UCSD-AML1 (cell line): ENCODE results near the gene GALNT3.

Source experiments
- DNase-seq: peaks from one replicate; lab custom pipeline; 2025; ENCODE audit not compliant: unreplicated experiment; lab: John Stamatoyannopoulos, UW

Gene GALNT3

GRCh38 chr2:165793779-165794535 is at the start of gene GALNT3:
Gene GALNT3 (minus strand): TSS chr2:165794247. CDS start chr2:165770700, 23,547 bp downstream.
- no peak for DNase-seq

- DNase-seq: no peak
Observed at GRCh38 chr2:165843351-165843750, 49.3 kb upstream of the GALNT3 start.

GRCh38 chr2:165840333-165840958 is 46.4 kb upstream of the GALNT3 start:
- no peak for DNase-seq

- no peak for DNase-seq
Observed at GRCh38 chr2:165839610-165840009, 45.6 kb upstream of the GALNT3 start.

DNA sequence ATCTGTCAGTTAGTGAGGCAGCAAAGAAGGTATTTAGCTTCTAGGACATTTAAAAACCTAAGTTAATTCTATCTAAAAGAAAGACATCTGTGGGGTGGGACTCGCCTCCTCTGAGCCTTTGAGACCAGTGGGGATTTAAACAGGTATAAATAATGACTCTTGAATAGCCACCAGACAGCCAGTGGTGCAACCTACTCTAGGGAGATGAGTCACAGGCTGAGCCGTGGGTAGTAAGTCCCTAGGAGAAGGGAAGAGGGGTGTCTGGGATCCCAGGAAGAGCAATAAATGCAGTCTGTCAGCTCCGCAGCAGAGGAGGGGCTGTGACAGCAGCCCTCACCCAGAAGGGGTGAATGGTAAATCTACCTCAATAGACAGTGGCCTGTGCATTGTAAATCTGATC is 43.1 kb upstream of the GALNT3 start:
- DNase-seq: no peak

- no peak for DNase-seq
Observed at GRCh38 chr2:165835363-165835762, 41.3 kb upstream of the GALNT3 start.

DNA sequence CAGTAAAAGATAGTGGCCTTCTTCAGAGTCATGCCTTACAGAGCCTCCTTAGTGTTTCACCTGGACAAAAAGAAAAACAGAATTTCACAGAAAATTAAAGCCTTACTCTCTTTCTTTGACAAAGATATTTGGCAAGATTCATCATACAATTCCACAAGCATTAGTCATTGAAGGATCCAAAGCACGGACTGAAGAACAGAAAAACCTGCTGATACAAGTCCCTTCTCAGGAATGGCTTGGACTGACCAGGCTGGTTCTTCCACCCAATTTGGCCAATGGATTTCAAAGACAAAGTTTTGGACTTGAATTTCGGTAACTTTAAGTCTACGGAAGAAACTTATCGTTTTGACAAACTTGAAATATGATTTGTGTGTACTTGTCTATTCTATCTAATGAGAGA is 39.1 kb upstream of the GALNT3 start:
- no peak for DNase-seq

GRCh38 chr2:165827921-165828276 is 33.9 kb upstream of the GALNT3 start:
- no peak for DNase-seq

DNA sequence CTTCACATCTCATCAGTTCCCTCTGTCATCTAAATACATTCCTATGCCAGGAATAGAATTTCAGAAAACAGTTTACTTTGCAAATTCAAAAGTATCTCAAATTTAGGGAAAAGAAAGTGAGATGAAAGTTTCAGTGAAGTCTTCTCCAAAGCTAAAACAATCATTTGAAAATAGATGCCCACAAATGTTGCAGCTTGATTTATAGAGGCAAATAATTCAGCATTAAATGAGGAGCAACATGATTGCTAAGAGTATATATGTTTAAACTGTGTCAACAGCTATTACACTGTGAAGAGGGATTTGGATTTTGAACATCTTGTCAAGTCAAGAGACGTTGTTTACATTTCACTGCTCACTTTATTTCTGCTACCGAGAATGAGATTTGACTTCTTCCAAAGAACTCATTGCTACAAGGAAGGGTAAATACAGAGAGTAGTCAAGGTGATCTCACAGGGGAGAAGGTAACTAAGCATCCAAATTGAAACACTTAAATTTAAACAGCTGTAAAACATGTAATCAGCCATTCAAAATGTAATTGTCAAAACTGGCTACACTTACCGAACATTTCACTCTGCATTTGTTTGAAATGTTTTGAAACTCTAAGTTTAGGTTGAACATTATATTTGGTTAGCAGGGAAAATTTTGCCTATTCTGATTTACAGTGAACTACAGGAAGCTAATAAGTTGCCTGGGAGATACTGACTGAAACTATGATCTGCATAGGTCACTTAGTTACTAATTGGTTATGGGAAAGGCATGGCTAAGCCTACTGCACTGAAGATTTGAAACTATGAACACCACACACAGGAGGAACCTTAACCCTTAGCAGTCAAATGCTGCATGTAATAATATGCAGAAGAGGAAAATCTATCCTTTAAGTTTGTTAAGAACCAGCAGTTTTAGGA is 33.2 kb upstream of the GALNT3 start:
- no peak for DNase-seq

DNA sequence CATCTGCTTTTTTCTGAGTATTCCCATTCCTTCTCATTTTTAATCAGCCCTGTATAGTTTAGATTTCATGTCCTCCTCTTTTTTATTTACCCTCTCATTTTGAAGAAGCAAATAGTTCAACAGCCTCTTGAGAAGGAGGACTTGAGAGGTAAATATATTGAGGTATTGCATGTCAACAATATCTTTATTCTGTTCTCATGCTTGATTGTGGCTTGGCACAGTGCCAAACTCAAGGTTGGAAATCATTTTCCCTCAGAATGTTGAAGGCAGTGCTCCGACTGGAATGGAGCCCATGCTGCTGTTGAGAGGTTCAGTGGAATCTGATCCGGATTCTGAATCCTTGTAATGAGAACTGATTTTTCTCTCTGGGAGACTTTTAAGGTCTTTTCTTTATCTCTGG is 31.0 kb upstream of the GALNT3 start:
- no peak for DNase-seq

DNA sequence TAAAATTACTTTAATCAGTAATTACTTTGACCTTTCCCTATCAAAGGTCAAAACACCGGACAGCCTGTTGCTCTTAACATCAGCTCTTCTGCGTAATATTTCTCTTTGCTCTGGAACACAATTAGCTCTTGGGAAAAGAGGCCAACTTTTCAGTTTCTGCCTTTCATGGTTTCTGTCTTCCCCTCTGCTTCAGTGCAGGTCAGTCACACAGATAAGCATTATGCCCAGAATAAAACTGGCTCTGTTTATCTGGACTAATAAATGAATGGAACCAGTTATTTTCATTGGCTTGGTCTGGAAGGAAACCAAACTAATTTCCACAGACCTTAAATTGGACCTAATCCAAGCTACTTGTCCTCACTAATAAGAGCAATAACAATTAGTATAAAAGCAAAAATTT is 26.2 kb upstream of the GALNT3 start:
- DNase-seq: no peak

DNA sequence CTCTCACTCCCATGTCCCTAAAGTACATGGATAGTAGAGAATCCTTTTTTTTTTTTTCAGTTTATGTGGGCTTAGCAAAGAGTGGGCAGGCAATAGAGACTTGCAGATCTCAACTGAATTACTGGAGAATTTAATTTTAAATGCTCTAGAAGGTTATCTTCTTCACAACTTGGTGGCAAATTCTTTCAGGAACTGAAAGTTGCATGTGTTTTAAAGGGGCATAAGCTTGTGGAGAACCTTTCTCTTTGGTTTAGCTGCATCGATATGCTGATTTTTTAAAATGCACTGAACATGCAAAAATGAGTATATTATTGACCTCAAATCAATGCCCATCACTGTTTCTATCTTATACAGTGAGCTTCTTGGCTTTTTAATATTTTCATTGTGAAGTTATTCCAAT is 24.9 kb upstream of the GALNT3 start:
- no peak for DNase-seq

- DNase-seq: no peak
Observed at GRCh38 chr2:165815299-165816141, 21.5 kb upstream of the GALNT3 start.

DNA sequence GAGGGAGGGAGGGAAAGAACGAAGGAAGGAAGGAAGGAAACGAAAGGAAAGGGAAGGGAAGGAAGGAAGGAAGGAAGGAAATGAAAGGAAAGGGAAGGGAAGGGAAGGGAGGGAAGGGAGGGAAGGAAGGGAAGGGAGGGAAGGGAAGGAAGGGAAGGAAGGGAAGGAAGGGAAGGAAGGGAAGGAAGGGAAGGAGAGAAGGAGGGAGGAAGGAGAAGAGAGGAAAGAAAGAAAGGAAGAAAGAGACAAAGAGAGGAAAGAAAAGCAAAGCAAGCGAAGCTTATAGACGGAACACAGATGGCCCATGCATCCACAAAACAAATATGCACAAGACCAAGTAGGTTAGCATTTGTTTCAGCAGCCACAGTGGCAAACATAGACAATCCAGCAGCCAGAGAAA is 20.4 kb upstream of the GALNT3 start:
- DNase-seq: no peak

DNA sequence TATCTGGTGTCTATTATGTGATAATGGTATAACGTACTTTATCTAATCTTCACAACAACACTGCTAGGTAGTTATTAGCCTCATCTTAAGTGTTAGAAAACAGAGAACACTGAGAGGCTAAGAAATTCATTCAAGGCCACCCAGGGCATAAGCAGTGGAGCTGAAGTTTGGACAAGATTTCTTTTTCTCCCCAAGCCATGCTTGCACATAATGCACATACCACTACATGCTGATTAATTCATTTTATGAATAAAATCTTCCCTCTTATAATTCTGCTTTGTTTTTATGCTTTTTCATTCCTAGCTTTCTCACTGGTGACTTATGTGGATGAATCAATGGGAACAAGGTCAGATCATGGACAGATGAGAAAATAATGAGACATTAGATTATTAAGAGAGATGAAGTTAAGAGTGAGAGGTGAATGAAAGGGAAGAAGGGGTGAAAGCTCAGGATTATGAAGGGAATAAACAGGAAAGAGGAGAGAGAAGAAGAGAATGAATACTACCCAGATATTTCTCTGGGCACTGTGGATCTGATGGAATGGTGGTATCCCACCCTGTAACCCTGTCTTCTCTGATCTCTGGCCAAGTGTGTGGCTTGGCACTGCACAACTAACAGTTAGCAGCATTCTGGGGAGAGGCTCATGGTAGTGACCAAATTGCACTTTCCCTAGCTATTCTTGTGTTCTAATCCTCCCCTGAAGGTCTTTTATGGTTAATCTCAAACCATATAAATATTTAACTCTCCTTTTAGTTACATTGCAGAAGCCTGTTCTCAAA is 17.7 kb upstream of the GALNT3 start:
- DNase-seq: no peak

DNA sequence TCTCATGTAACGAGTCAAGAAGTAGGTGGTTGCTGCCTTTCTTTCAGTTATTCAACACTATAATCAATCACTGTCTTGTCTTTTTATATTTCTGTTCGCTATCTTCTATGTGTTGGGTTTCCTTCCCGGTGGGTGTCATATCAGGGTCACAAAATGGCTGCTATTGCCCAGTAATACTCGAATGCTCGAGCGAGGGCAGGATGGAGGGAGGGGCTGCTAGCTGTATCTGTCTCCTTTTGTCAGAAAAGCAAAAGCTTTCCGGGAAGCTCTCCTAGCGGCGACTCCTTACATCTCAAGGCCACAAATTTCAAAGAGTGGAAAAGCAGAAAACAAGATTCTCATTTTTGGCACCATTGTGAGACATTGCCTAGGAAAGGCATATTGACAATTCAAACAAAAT is 16.4 kb upstream of the GALNT3 start:
- DNase-seq: no peak

DNA sequence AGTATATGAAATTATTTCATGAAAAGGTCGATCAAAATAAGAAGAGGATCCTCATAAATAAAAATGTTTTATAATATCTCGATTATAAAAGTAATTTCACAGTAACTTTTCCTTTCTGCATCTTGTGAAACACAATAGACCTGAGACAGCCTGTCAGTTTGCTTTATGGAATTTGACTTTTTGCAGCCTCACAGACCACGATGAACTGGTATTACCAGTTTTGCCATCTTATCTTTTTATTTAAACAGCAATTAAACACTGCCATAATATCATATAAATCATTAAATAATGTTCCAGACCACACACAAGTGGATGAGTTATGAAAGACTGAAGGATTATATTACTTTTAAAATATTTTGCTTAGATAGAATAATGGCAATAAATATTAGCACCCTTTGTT is 10.7 kb upstream of the GALNT3 start:
- DNase-seq: no peak

- no peak for DNase-seq
Observed at GRCh38 chr2:165803123-165803760, 9.2 kb upstream of the GALNT3 start.

DNA sequence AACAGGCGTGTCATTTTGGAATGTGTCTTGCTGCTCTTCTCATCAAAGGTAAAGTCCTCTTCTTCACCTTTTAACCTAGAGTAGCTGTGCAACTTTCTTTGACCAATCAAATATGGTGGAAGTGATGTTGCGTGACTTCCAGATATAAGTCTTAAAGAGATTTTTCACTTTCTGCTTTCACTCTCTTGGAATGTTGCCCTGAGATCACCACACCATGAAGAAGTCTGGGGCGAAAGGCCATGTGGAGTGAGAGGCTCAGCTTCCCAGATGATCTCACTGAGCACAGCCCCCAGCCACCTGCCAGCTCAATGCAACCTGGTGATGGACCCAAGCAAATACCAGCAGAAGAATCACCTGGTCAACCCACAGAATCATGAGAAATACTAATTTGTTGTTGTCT is 7.1 kb upstream of the GALNT3 start:
- DNase-seq: no peak
